ELF-1 (cell line): ENCODE measurements around the gene NFATC3.
A peak's percentile ranks its signal among the peaks of the same experiment; 100 is the strongest.
"Not testable (repeated sequence)": the region's sequence is repeated elsewhere in the genome, so short reads cannot be mapped to it uniquely, and the experiment has no call there.

Source experiments
- DNase-seq: peaks from one replicate; pipeline ENCODE4 v3.0.0-alpha.2; 2016; ENCODE audit warnings: low read depth, low spot score

Gene NFATC3

GRCh38 chr16:68115851-68116250, 30.7 kb downstream of the NFATC3 start:
- no peak for DNase-seq

- DNase-seq = no peak
Measured at GRCh38 chr16:68116256-68116867, 31.2 kb downstream of the NFATC3 start.

- DNase-seq = no peak
Measured at GRCh38 chr16:68117884-68118283, 32.7 kb downstream of the NFATC3 start.

- DNase-seq = not testable (repeated sequence)
Measured at GRCh38 chr16:68118954-68119353, 33.8 kb downstream of the NFATC3 start.

- not testable (repeated sequence) for DNase-seq
Measured at GRCh38 chr16:68120496-68120895, 35.3 kb downstream of the NFATC3 start.

GRCh38 chr16:68126395-68126794, 41.2 kb downstream of the NFATC3 start:
- DNase-seq = no peak

- DNase-seq = peak; percentile 43
Measured at GRCh38 chr16:68128577-68129305, 43.6 kb downstream of the NFATC3 start.

GRCh38 chr16:68130520-68130919, 45.4 kb downstream of the NFATC3 start:
- no peak for DNase-seq

GRCh38 chr16:68131813-68132706, 46.9 kb downstream of the NFATC3 start:
- no peak for DNase-seq

GRCh38 chr16:68133000-68133399, 47.8 kb downstream of the NFATC3 start:
- not testable (repeated sequence) for DNase-seq

GRCh38 chr16:68134644-68135043, 49.5 kb downstream of the NFATC3 start:
- no peak for DNase-seq

GRCh38 chr16:68136515-68136914, 51.3 kb downstream of the NFATC3 start:
- DNase-seq = no peak

GRCh38 chr16:68144008-68144407, 58.8 kb downstream of the NFATC3 start:
- no peak for DNase-seq

GRCh38 chr16:68146585-68146984, 61.4 kb downstream of the NFATC3 start:
- DNase-seq = peak; percentile 3

GRCh38 chr16:68147444-68147843, 62.3 kb downstream of the NFATC3 start:
- DNase-seq = no peak

- no peak for DNase-seq
Measured at GRCh38 chr16:68149596-68149995, 64.4 kb downstream of the NFATC3 start.

GRCh38 chr16:68155425-68155824, 70.3 kb downstream of the NFATC3 start:
- DNase-seq = no peak

- no peak for DNase-seq
Measured at GRCh38 chr16:68162413-68162812, 77.2 kb downstream of the NFATC3 start.

GRCh38 chr16:68163275-68163674, 78.1 kb downstream of the NFATC3 start:
- not testable (repeated sequence) for DNase-seq

GRCh38 chr16:68166264-68166663, 81.1 kb downstream of the NFATC3 start:
- DNase-seq = no peak

- DNase-seq = no peak
Measured at GRCh38 chr16:68179196-68179795, 94.1 kb downstream of the NFATC3 start.

- DNase-seq = no peak
Measured at GRCh38 chr16:68179855-68180254, 94.7 kb downstream of the NFATC3 start.
